GM12801 (cell line): ENCODE measurements around the gene PLEKHA6.

Source experiments
- CTCF ChIP-seq: IDR thresholded peaks from one replicate; pipeline ENCODE4 v1.5.1; 2011; ENCODE audit warnings: control low read depth; ENCODE audit not compliant: insufficient read length; ENCODE audit errors: extremely low read depth

The PLEKHA6 gene

GRCh38 chr1:204334455-204334854 lies 25.3 kb downstream of the PLEKHA6 start:
- TF ChIP-seq CTCF = no peak

GRCh38 chr1:204333427-204333826 lies 26.3 kb downstream of the PLEKHA6 start:
- no peak for TF ChIP-seq CTCF

GRCh38 chr1:204331847-204332487 lies 27.8 kb downstream of the PLEKHA6 start:
- TF ChIP-seq CTCF = no peak

GRCh38 chr1:204331275-204331674 lies 28.5 kb downstream of the PLEKHA6 start:
- TF ChIP-seq CTCF = no peak

GRCh38 chr1:204327359-204327758 lies 32.4 kb downstream of the PLEKHA6 start:
- no peak for TF ChIP-seq CTCF

GRCh38 chr1:204326771-204327300 lies 32.9 kb downstream of the PLEKHA6 start:
- no peak for TF ChIP-seq CTCF

GRCh38 chr1:204325944-204326343 lies 33.8 kb downstream of the PLEKHA6 start:
- no peak for TF ChIP-seq CTCF
